Subcutaneous adipose tissue (tissue), 4 donors: ENCODE measurements around the gene EREG. TPM values are rescaled to one million over a fixed set of nuclear protein-coding genes. Genes with fewer than 3 reads are reported as not detected.

Experiments used
- total RNA-seq, 4 donors: library from RNA; depleted of rRNA; stranded (reverse); fragments of >200 nt; gene quantifications; one replicate each; pipeline ENCODE4 v1.1.0, GENCODE V29; 2016
- TF ChIP-seq, protein P1 (sequence below): fragments of 450-650 bp; IDR thresholded peaks from one replicate; pipeline ENCODE4 v1.5.1; 2016; ENCODE audit warnings: low read depth, mild to moderate bottlenecking, control low read depth, antibody characterized with exemption, moderate library complexity

Gene EREG
- total RNA-seq, 4 donors from 2014 or later: 0.57 to 9.2 (median 2.3) TPM

DNA sequence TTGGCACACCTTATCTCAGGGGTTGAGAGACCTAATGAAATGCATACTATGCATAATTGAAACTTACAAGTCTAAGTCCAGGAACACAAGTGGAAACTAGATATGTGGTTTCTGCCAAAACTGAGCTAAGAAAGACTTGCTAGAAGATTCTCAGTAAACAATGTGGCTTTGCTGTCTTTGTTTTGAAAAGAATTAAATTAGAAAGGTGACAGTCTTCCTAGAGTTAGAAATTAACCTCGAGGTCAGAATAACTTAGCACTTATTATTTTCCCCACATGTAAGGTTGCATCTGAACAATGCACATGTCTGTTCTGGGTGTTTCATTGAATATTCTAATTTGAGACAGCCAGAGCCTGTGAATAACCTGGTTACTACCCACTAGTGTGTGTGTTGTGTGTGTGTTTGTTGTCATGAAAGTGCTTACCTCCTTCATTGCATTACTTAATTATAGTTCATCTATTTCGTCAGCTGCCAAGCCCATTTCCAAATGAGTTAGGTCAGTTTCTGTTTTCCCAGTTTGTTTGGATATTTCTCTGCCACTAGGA lies 1.5 kb downstream of the EREG start:
- TF ChIP-seq, protein P1, sequence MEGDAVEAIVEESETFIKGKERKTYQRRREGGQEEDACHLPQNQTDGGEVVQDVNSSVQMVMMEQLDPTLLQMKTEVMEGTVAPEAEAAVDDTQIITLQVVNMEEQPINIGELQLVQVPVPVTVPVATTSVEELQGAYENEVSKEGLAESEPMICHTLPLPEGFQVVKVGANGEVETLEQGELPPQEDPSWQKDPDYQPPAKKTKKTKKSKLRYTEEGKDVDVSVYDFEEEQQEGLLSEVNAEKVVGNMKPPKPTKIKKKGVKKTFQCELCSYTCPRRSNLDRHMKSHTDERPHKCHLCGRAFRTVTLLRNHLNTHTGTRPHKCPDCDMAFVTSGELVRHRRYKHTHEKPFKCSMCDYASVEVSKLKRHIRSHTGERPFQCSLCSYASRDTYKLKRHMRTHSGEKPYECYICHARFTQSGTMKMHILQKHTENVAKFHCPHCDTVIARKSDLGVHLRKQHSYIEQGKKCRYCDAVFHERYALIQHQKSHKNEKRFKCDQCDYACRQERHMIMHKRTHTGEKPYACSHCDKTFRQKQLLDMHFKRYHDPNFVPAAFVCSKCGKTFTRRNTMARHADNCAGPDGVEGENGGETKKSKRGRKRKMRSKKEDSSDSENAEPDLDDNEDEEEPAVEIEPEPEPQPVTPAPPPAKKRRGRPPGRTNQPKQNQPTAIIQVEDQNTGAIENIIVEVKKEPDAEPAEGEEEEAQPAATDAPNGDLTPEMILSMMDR: no peak

DNA sequence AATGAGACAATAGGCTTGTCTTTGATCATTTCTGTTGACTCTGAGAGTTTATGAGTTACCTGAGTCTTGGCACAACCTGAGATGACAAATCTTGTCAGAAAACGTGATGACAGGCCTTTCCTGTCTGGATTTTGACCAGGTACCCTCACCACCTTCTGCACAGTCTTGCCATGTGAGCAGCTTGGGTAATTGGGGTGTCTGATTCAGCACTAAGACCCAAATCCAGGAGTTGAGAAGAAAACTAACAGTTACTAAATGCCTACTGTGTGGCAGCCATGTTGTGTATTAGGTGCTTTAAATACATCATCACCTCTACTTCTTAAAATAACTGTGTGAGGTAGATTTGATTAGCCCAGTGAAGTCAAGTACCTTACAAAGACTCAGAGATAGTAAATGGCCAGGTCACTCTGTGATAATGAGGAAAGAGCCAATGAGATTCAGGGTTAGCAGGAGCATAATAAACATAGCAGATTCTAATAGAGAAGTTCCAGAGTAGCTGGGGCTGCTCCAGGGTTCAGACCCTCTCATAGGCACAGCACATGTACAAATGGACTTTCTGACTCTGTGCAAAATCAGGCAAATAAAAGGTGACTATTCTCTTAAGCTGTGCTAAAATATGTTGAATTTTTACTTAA lies 2.8 kb downstream of the EREG start:
- TF ChIP-seq, protein P1: no peak

DNA sequence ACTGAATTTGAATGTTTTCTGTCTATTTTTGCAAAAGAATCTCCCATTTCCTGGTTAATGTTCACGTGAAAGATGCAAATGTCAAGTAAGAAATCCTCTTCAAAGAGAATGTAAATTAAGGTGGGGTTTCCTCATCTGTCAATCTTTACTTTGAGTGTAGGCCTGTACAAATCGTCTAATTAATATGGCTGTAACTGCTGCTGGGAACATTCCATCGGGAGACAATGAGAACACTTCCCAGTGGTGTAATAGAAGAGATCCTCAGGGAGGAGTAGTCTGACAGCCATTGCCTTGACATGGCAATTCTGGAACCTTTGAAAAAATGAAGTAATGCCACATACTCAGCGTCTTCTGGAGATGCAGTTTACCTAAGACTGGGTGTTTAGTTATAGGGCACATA lies 3.7 kb downstream of the EREG start:
- TF ChIP-seq, protein P1: no peak

DNA sequence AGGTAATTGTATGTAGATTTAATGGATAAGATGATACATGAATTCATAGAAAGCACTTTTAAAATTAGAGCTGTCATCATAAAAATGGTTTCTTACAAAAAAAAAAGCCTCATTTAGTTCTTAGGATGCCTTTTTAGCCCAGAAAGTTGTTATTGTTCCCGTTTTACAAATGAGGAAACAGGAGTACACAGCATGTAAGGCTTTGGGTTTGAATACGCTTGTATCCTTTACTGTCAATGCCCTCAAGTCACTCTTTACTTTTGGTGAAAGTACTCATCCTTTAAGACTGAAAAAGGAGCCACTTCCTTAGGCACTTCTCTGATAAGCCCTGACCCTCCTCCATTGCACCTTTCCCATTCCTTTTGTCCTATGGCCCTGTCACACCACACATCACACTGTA lies 4.9 kb downstream of the EREG start:
- TF ChIP-seq, protein P1: no peak

DNA sequence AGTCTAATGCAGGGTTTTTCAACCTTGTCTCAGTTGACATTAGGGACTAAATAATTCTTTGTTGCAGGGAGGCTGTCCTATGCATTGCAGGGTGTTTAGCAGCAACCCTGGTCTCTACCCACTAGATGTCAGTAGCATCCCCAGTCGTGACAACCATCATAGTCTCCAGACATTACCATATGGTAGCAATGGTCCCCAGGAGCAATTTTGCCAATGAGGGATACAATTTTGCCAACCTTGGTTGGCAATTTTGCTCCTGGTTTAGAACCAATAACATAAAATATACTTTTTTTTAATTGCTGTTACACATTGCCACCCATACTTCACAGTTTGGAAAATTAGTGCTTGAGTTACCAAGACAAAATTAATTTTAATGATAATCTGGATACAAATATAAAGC lies 6.0 kb downstream of the EREG start:
- TF ChIP-seq, protein P1: no peak

DNA sequence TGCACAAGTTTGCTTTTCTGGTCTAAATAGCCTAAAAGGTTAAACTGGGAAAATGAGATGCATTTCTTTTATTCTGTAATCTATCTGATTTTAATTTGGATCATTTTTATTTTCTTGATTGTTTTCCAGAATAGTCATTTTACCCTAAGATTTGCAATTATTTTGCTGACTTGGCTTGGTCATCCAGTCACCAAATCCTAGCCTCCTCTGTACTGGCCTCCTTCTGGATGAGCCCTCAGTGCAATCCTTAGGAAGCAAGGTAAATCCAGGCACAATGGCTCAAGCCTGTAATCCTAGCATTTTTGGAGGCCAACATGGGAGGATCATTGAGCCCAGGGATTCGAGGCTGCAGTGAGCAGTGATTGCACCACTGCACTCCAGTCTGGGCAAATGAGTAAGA lies 9.2 kb downstream of the EREG start:
- TF ChIP-seq, protein P1: no peak

DNA sequence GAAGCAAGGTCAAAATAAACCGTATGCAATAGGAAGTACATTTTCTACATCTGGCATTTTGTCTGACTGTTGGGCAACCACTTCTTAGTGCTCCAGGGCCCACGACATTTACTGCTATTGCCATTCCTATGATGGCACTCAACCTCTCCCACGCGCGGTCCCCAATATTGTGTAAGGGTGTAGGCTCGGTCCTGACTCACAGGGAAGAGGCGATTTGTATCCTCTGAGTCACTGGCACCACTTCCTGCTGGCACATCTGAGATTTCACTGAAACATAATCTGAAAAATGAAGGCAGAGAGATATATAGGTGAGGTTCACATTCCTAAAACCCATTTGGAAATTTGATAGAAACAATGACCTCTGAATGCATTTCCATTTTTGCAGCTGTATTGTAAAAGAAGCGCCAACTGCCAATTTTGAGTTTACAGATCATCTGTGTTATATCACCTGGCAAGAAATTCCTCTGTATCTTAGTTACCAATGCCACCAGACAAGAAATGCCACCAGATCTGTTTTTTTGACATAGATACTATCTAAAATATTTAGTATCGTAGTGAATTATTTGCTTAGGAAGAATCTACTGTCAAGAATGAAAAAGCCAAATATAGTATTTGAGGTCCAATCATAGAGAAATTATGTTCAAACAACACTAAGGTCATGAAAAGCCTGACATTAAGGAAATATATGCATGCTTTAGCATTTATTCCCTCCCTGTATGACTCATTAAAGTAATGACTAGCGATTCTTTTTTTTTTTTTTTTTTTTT lies 9.8 kb downstream of the EREG start:
- TF ChIP-seq, protein P1: no peak
